H9 (cell line): Measurements from ENCODE around the gene MARCHF3. TPM values are rescaled to one million over a fixed set of nuclear protein-coding genes. Genes with fewer than 3 reads are reported as not detected.
"Not testable (repeated sequence)": the region's sequence is repeated elsewhere in the genome, so short reads cannot be mapped to it uniquely, and the experiment has no call there.

Experiments
- DNase-seq: peaks from one replicate; pipeline ENCODE4 v3.0.0-alpha.2; 2017
- H2AFZ ChIP-seq: one replicate; pipeline ENCODE4 v1.6.1; 2013; ENCODE audit warnings: mild to moderate bottlenecking, low read length, control low read depth, moderate library complexity
- H2AK5ac ChIP-seq: 2 replicates; pipeline ENCODE4 v1.6.1; 2013; ENCODE audit warnings: low read length, control low read depth, mixed read lengths; ENCODE audit not compliant: insufficient read length
- H2BK120ac ChIP-seq: one replicate; pipeline ENCODE4 v1.6.1; 2013; ENCODE audit warnings: low read depth, mild to moderate bottlenecking, low read length, control low read depth, inconsistent platforms; ENCODE audit not compliant: poor library complexity, severe bottlenecking
- H2BK12ac ChIP-seq: 2 replicates; pipeline ENCODE4 v1.6.1; 2013; ENCODE audit warnings: low read length, control low read depth, mixed read lengths, low read depth; ENCODE audit not compliant: insufficient read length
- H2BK15ac ChIP-seq: 2 replicates; pipeline ENCODE4 v1.6.1; 2013; ENCODE audit warnings: low read depth, low read length, control low read depth
- H2BK20ac ChIP-seq: one replicate; pipeline ENCODE4 v1.6.1; 2013; ENCODE audit warnings: low read depth, mild to moderate bottlenecking, low read length, control low read depth, inconsistent platforms; ENCODE audit not compliant: poor library complexity, severe bottlenecking
- H2BK5ac ChIP-seq: 2 replicates; pipeline ENCODE4 v1.6.1; 2013; ENCODE audit warnings: low read length, control low read depth, mixed read lengths; ENCODE audit not compliant: insufficient read length
- H3K14ac ChIP-seq: 2 replicates; pipeline ENCODE4 v1.6.1; 2013; ENCODE audit warnings: low read length, control low read depth; ENCODE audit not compliant: insufficient read depth
- H3K18ac ChIP-seq: 2 replicates; pipeline ENCODE4 v1.6.1; 2013; ENCODE audit warnings: low read depth, mild to moderate bottlenecking, mixed read lengths, low read length, control low read depth; ENCODE audit not compliant: insufficient read length
- H3K23ac ChIP-seq: 2 replicates; pipeline ENCODE4 v1.6.1; 2013; ENCODE audit warnings: low read length, control low read depth, mixed read lengths, low read depth; ENCODE audit not compliant: insufficient read length
- H3K23me2 ChIP-seq: 2 replicates; pipeline ENCODE4 v1.6.1; 2013; ENCODE audit warnings: low read depth, mild to moderate bottlenecking, mixed read lengths, low read length, control low read depth; ENCODE audit not compliant: insufficient read length, poor library complexity, severe bottlenecking
- H3K27ac ChIP-seq: 2 replicates; pipeline ENCODE4 v1.5.1; 2013; ENCODE audit warnings: low read length, control low read depth, mixed read lengths, low read depth; ENCODE audit not compliant: insufficient read length
- H3K27me3 ChIP-seq: 2 replicates; pipeline ENCODE4 v1.6.1; 2013; ENCODE audit warnings: low read length, control low read depth, inconsistent platforms; ENCODE audit not compliant: insufficient read depth
- H3K4ac ChIP-seq: 2 replicates; pipeline ENCODE4 v1.6.1; 2013; ENCODE audit warnings: low read depth, mild to moderate bottlenecking, control low read depth, inconsistent platforms, low read length, moderate library complexity
- H3K4me1 ChIP-seq: 2 replicates; pipeline ENCODE4 v1.6.1; 2013; ENCODE audit warnings: low read length, control low read depth, inconsistent platforms; ENCODE audit not compliant: insufficient read depth
- H3K4me2 ChIP-seq: 2 replicates; pipeline ENCODE4 v1.6.1; 2013; ENCODE audit warnings: low read length, control low read depth, mixed read lengths; ENCODE audit not compliant: insufficient read length, insufficient read depth
- H3K56ac ChIP-seq: 2 replicates; pipeline ENCODE4 v1.6.1; 2013; ENCODE audit warnings: low read depth, mild to moderate bottlenecking, mixed read lengths, low read length, control low read depth; ENCODE audit not compliant: insufficient read length
- H3K79me1 ChIP-seq: 2 replicates; pipeline ENCODE4 v1.6.1; 2013; ENCODE audit warnings: low read depth, mild to moderate bottlenecking, moderate library complexity, low read length, control low read depth, inconsistent platforms; ENCODE audit not compliant: insufficient read depth, poor library complexity, severe bottlenecking
- H3K79me2 ChIP-seq: 2 replicates; pipeline ENCODE4 v1.6.1; 2013; ENCODE audit warnings: low read length, control low read depth, inconsistent platforms; ENCODE audit not compliant: insufficient read depth
- H3K9ac ChIP-seq: 2 replicates; pipeline ENCODE4 v1.6.1; 2013; ENCODE audit warnings: low read length, control low read depth, mixed read lengths; ENCODE audit not compliant: insufficient read length; ENCODE audit errors: extremely low read depth
- H3K9me3 ChIP-seq: one replicate; pipeline ENCODE4 v1.6.1; 2013; ENCODE audit warnings: low read depth, low read length, inconsistent platforms; ENCODE audit not compliant: control insufficient read depth
- H3T11ph ChIP-seq: one replicate; pipeline ENCODE4 v1.6.1; 2013; ENCODE audit warnings: mild to moderate bottlenecking, low read length, control low read depth, inconsistent platforms
- H4K20me1 ChIP-seq: one replicate; pipeline ENCODE4 v1.6.1; 2013; ENCODE audit not compliant: control insufficient read depth, insufficient read length, insufficient read depth
- H4K5ac ChIP-seq: 2 replicates; pipeline ENCODE4 v1.6.1; 2013; ENCODE audit warnings: low read depth, mild to moderate bottlenecking, mixed read lengths, low read length, control low read depth; ENCODE audit not compliant: insufficient read length
- H4K8ac ChIP-seq: replicated peaks from 2 replicates; pipeline ENCODE4 v1.6.1; 2013; ENCODE audit warnings: low read length, control low read depth, mixed read lengths, low read depth; ENCODE audit not compliant: insufficient read length
- H4K91ac ChIP-seq: 2 replicates; pipeline ENCODE4 v1.6.1; 2013; ENCODE audit warnings: low read depth, mild to moderate bottlenecking, moderate library complexity, mixed read lengths, low read length, control low read depth; ENCODE audit not compliant: insufficient read length
- H3K27ac Mint-ChIP-seq, 3 experiments: 2 replicates in 2 of 3; 3 replicates in 1 of 3; pipeline ENCODE4 v1.8.0; 2020 to 2021; ENCODE audit warnings: mixed read lengths in 3 of 3, mild to moderate bottlenecking in 1 of 3, moderate library complexity in 1 of 3
- H3K27me3 Mint-ChIP-seq: 2 replicates; pipeline ENCODE4 v1.8.0; 2021; ENCODE audit warnings: low read depth, mild to moderate bottlenecking, moderate library complexity, mixed read lengths
- H3K36me3 Mint-ChIP-seq, 3 experiments: 2 replicates in 2 of 3; 3 replicates in 1 of 3; pipeline ENCODE4 v1.8.0; 2020 to 2021; ENCODE audit warnings: low read depth in 3 of 3, mixed read lengths in 3 of 3; ENCODE audit not compliant: insufficient read depth in 1 of 3
- H3K4me1 Mint-ChIP-seq, 2 experiments: 2 replicates each; pipeline ENCODE4 v1.8.0; 2020; ENCODE audit warnings: mixed read lengths in 2 of 2
- H3K4me3 Mint-ChIP-seq, 2 experiments: 2 replicates in 1 of 2; 3 replicates in 1 of 2; pipeline ENCODE4 v1.8.0; 2020 to 2021; ENCODE audit warnings: mild to moderate bottlenecking in 2 of 2, mixed read lengths in 2 of 2, moderate library complexity in 1 of 2
- H3K9me3 Mint-ChIP-seq, 2 experiments: 2 replicates in 1 of 2; 3 replicates in 1 of 2; pipeline ENCODE4 v1.8.0; 2020; ENCODE audit warnings: mild to moderate bottlenecking in 2 of 2, mixed read lengths in 2 of 2, moderate library complexity in 1 of 2
- CTCF ChIP-seq: fragments of 200-600 bp; sonication (generic); conservative IDR thresholded peaks from 3 replicates; pipeline ENCODE4 v1.8.0; 2021; ENCODE audit warnings: antibody characterized with exemption, mild to moderate bottlenecking
- WGBS: extraction: QIAGEN DNeasy Blood & Tissue Kit; methylation state at CpG from one replicate; pipeline ENCODE4 v1.1.7; 2013; ENCODE audit warnings: missing lambda C conversion rate, low lambda C conversion rate, mixed read lengths; ENCODE audit not compliant: insufficient read length; ENCODE audit errors: extremely low coverage; 5-methylcytosine and 5-hydroxymethylcytosine counted together
- total RNA-seq: library from RNA; stranded (reverse); gene quantifications from 2 replicates; pipeline ENCODE4 v1.2.1, GENCODE V29; 2021

MARCHF3 gene
- total RNA-seq, 1 experiment from 2014 or later = 17.7 TPM

- H3T11ph ChIP-seq, H3K79me2 ChIP-seq, H3K9me3 ChIP-seq, H2BK120ac ChIP-seq, H2BK12ac ChIP-seq, H2BK20ac ChIP-seq, H2BK15ac ChIP-seq, H3K23me2 ChIP-seq, H4K20me1 ChIP-seq, H3K9ac ChIP-seq, H3K4me1 ChIP-seq, H3K27me3 Mint-ChIP-seq, H3K79me1 ChIP-seq, H3K18ac ChIP-seq, H3K23ac ChIP-seq, H3K14ac ChIP-seq, H3K4ac ChIP-seq, H2AK5ac ChIP-seq, H2BK5ac ChIP-seq, H2AFZ ChIP-seq, H3K56ac ChIP-seq, H3K27me3 ChIP-seq, H3K4me2 ChIP-seq, H3K27ac ChIP-seq, H4K91ac ChIP-seq, H4K8ac ChIP-seq, H4K5ac ChIP-seq: not testable (repeated sequence)
- Mint-ChIP-seq H3K27ac (peak overlapping the region; percentile 61 to 97 (median 90); a peak in 5 of 7 replicates), H3K4me3 (peak overlapping the region; percentile 36 to 48; a peak in 1 of 5 replicates), H3K4me1 (peaks cover 10 to 13% of the 10 kb centered on the region in 2 experiments), H3K9me3 (peaks cover 5 to 11% of the 10 kb centered on the region in 2 experiments; a peak in 4 of 5 replicates), H3K36me3 (peaks cover 17 to 19% (median 18%) of the 10 kb centered on the region in 3 experiments)
- peak; percentile 34; the same call in 1 of the 3 replicates for TF ChIP-seq CTCF
- DNase-seq = peak; percentile 68
- WGBS = no CpG with 5 or more reads among the region's 14 CpGs
Measured at GRCh38 chr5:126895712-126896111, 134.6 kb downstream of the MARCHF3 start.

- H3K56ac ChIP-seq, H3K27ac ChIP-seq, H3K79me2 ChIP-seq, H4K5ac ChIP-seq, H3K23me2 ChIP-seq, H2BK15ac ChIP-seq, H2AK5ac ChIP-seq, H2BK120ac ChIP-seq, H3K27ac Mint-ChIP-seq, H2AFZ ChIP-seq, H3K27me3 ChIP-seq, H3T11ph ChIP-seq, H3K4me2 ChIP-seq, H3K23ac ChIP-seq, H3K4me3 Mint-ChIP-seq, H3K18ac ChIP-seq, H4K91ac ChIP-seq, H4K20me1 ChIP-seq, H3K27me3 Mint-ChIP-seq, H3K4me1 Mint-ChIP-seq, DNase-seq, H3K4ac ChIP-seq, H3K9ac ChIP-seq, H3K9me3 ChIP-seq, H3K14ac ChIP-seq, H3K79me1 ChIP-seq, H3K4me1 ChIP-seq, H2BK5ac ChIP-seq, H2BK20ac ChIP-seq, H4K8ac ChIP-seq, H2BK12ac ChIP-seq: not testable (repeated sequence)
- H3K9me3 Mint-ChIP-seq = peaks cover 5 to 11% of the 10 kb centered on the region in 2 experiments; a peak in 4 of 5 replicates
- H3K36me3 Mint-ChIP-seq = peaks cover 9 to 15% (median 13%) of the 10 kb centered on the region in 3 experiments
- no CpG with 5 or more reads among the region's 2 CpGs for WGBS
Measured at GRCh38 chr5:126890414-126890813, 139.9 kb downstream of the MARCHF3 start.
